Measurements from ENCODE around the gene CAPN15. TPM values are rescaled to one million over a fixed set of nuclear protein-coding genes. Genes with fewer than 3 reads are reported as not detected.

The CAPN15 gene
- total RNA-seq, 1 donor from 2014 or later, result 56.1 TPM

DNA sequence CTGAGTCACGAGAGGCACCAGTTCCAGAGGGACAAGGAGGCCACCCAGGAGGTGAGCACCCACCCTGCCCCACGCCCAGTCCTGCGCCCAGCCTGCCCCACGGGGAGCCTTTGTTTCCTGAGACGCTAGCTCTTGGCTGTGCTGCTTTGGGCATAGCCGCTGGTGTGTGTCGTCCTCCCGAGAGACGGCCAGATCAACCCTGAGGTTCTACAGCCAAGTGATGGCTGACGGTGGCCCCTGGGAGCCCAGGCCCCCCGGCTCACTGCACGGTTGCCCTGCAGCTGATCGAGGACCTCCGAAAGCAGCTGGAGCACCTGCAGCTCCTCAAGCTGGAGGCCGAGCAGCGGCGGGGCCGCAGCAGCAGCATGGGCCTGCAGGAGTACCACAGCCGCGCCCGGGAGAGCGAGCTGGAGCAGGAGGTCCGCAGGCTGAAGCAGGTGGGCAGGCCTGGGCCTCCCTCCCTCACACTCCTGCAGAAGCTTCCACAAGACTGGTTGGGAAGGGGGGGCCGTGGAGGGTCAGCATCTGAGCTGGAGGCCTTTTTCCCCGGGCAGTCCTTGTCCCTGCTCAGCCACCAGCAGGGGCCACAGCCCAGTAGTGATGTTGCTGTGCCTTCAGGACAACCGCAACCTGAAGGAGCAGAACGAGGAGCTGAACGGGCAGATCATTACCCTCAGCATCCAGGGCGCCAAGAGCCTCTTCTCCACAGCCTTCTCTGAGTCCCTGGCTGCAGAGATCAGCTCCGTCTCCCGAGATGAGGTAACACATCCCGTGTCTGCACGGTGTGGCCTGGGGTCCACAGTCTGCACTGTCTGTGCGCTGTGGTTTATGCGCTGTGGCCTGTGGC, 7.4 kb upstream of the CAPN15 start:
- H3K4me3 Mint-ChIP-seq (ENCODE audit: unreplicated experiment), result no peak overlapping the region
- DNase-seq, result no peak
- no peak overlapping the region for H3K27ac Mint-ChIP-seq (ENCODE audit: unreplicated experiment)
- H3K36me3 Mint-ChIP-seq (ENCODE audit: unreplicated experiment), result no peaks in the 10 kb centered on the region
- TF ChIP-seq, protein P1, sequence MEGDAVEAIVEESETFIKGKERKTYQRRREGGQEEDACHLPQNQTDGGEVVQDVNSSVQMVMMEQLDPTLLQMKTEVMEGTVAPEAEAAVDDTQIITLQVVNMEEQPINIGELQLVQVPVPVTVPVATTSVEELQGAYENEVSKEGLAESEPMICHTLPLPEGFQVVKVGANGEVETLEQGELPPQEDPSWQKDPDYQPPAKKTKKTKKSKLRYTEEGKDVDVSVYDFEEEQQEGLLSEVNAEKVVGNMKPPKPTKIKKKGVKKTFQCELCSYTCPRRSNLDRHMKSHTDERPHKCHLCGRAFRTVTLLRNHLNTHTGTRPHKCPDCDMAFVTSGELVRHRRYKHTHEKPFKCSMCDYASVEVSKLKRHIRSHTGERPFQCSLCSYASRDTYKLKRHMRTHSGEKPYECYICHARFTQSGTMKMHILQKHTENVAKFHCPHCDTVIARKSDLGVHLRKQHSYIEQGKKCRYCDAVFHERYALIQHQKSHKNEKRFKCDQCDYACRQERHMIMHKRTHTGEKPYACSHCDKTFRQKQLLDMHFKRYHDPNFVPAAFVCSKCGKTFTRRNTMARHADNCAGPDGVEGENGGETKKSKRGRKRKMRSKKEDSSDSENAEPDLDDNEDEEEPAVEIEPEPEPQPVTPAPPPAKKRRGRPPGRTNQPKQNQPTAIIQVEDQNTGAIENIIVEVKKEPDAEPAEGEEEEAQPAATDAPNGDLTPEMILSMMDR (IDR thresholded peaks at IDR 0.05; ENCODE audit: partially characterized antibody, unreplicated experiment), result no peak
- no peaks in the 10 kb centered on the region for H3K4me1 Mint-ChIP-seq (ENCODE audit: low read depth, unreplicated experiment)
- H3K27me3 Mint-ChIP-seq (ENCODE audit: unreplicated experiment), result peaks cover 7% of the 10 kb centered on the region
- H3K9me3 Mint-ChIP-seq (ENCODE audit: unreplicated experiment), result peaks cover 13% of the 10 kb centered on the region

DNA sequence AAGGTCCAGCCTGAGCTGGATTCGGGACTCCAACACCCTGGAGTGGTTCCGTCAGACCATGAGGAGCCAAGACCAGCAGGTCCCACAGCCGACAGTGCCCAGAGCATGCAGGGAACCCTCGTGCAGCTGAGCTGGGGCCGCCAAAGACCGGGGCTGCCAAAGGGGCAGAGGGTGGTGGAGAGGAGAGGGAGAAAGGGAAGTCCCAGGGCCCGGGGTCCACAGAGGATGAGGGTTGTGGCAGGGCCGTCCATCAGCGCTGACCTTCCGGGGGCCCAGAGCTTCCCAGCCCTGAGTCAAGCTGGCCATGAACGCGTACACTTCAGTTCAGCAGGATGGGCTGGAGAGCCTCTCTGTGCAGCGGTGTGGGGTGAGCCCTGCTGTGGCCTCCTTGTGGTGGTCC, 6.7 kb upstream of the CAPN15 start:
- TF ChIP-seq, protein P1 (IDR thresholded peaks at IDR 0.05; ENCODE audit: partially characterized antibody, unreplicated experiment), result no peak
- H3K27ac Mint-ChIP-seq (ENCODE audit: unreplicated experiment), result no peak overlapping the region
- peaks cover 17% of the 10 kb centered on the region for H3K9me3 Mint-ChIP-seq (ENCODE audit: unreplicated experiment)
- H3K36me3 Mint-ChIP-seq (ENCODE audit: unreplicated experiment), result no peaks in the 10 kb centered on the region
- DNase-seq, result no peak
- H3K4me3 Mint-ChIP-seq (ENCODE audit: unreplicated experiment), result no peak overlapping the region
- peaks cover 6% of the 10 kb centered on the region for H3K4me1 Mint-ChIP-seq (ENCODE audit: low read depth, unreplicated experiment)
- peaks cover 7% of the 10 kb centered on the region for H3K27me3 Mint-ChIP-seq (ENCODE audit: unreplicated experiment)

DNA sequence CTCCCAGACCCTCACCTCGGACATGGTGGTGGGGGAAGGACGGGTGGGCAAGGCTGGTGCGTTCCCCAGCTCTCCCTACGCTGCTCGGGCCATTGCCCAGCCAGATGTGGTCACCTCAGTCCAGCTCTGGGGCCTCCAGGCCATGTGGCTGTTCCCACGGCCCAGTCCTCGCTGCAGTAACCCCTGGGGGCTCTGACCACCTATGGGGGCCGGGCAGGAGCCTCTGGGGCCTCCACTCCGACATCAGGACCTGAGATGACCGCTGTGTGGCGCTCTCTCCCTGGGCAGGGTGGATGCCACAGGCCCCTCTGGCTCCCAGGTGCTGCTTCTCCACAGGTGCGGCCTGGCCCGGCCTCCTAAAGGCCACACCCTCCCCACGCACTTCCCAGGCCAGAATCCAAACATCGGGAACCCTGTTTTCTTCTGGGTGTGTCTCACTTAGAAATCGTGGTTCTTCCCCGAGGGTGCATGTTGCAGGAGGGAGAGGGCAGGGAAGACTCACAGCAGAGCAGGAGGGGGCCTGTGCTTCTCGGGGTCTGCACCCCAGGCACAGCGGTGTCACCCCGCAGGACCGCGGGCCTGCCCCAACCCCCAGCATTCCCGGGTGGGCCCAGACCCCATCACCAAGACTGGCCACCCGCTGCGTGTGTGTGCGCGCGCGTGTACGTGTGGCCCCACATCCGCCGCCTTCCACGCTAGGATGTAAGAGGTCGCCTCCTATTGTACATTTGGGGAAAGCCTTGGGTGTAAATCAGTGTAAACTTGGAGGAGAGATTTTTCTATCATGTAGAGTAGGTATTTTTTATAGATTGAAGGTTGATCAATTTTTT, 5.9 kb upstream of the CAPN15 start:
- DNase-seq, result no peak
- H3K9me3 Mint-ChIP-seq (ENCODE audit: unreplicated experiment), result peaks cover 19% of the 10 kb centered on the region
- no peak overlapping the region for H3K27ac Mint-ChIP-seq (ENCODE audit: unreplicated experiment)
- no peak overlapping the region for H3K4me3 Mint-ChIP-seq (ENCODE audit: unreplicated experiment)
- TF ChIP-seq, protein P1 (IDR thresholded peaks at IDR 0.05; ENCODE audit: partially characterized antibody, unreplicated experiment), result no peak
- H3K4me1 Mint-ChIP-seq (ENCODE audit: low read depth, unreplicated experiment), result peaks cover 7% of the 10 kb centered on the region
- H3K36me3 Mint-ChIP-seq (ENCODE audit: unreplicated experiment), result no peaks in the 10 kb centered on the region
- H3K27me3 Mint-ChIP-seq (ENCODE audit: unreplicated experiment), result peaks cover 9% of the 10 kb centered on the region

DNA sequence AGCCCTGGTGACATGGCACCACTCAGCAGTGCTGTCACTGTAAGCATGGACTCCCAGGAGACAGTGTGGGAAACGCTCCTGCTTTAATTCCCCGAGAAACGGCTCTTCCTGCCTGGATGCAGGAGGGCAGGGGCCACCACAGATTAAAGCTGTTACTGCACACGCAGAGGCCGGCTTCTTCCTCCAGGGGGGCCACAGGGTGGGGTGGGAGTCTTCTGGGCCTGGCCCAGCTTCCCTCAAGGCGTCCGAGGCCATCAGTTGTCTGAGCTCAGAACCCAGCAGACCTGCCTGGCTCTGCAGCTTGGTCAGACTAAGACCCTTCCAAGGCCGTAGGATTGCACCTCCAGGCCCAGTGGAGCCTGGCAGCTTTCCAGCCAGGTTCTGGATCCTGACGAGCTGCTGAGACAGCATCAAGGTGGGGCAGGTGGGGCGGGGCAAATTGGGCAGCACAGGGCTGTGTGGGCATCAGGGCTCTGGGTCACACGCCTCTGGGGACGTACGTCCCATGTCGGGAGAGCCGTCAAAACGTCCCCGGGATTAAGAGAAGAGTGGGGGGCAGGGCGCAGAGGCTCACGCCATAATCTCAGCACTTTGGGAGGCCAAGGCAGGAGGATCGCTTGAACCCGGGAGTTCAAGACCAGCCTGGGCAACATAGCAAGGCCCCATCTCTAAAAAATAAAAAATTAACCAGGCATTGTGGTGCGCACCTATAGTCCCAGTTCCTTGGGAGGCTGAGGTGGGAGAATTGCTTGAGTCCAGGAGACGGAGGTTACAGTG, 5.0 kb upstream of the CAPN15 start:
- Mint-ChIP-seq H3K27me3 (ENCODE audit: unreplicated experiment) (peaks cover 9% of the 10 kb centered on the region), H3K9me3 (ENCODE audit: unreplicated experiment) (peaks cover 19% of the 10 kb centered on the region), H3K4me3 (ENCODE audit: unreplicated experiment) (no peak overlapping the region), H3K36me3 (ENCODE audit: unreplicated experiment) (no peaks in the 10 kb centered on the region), H3K4me1 (ENCODE audit: low read depth, unreplicated experiment) (peaks cover 8% of the 10 kb centered on the region), H3K27ac (ENCODE audit: unreplicated experiment) (peak overlapping the region; percentile 48)
- DNase-seq, result no peak
- TF ChIP-seq, protein P1 (IDR thresholded peaks at IDR 0.05; ENCODE audit: partially characterized antibody, unreplicated experiment), result no peak
